ENCODE data around the gene TFAM.

- TF ChIP-seq CTCF (IDR thresholded peaks at IDR 0.05) (no peak), ZNF121 (CRISPR knock-in tag; IDR thresholded peaks at IDR 0.05) (no peak), PREB (CRISPR knock-in tag; IDR thresholded peaks at IDR 0.05; ENCODE audit: borderline replicate concordance) (no peak), ATF3 (CRISPR knock-in tag; conservative IDR thresholded peaks at IDR 0.05) (no peak), SP1 (CRISPR knock-in tag; conservative IDR thresholded peaks at IDR 0.05) (no peak), USF1 (CRISPR knock-in tag; IDR thresholded peaks at IDR 0.05) (no peak), ZNF671 (CRISPR knock-in tag; IDR thresholded peaks at IDR 0.05) (no peak), USF2 (CRISPR knock-in tag; IDR thresholded peaks at IDR 0.05) (no peak), HMGXB4 (CRISPR knock-in tag; IDR thresholded peaks at IDR 0.05) (no peak), TEAD4 (CRISPR knock-in tag; IDR thresholded peaks at IDR 0.05) (no peak), ZNF317 (CRISPR knock-in tag; IDR thresholded peaks at IDR 0.05; ENCODE audit: borderline replicate concordance, low read depth) (no peak)
These were observed 55.3 kb downstream of the TFAM start for GRCh38 chr10:58440484-58440883.

Measured in WTC11 (cell line).